Measurements from ENCODE around the gene IPMK. TPM values are rescaled to one million over a fixed set of nuclear protein-coding genes. Genes with fewer than 3 reads are reported as not detected.

Gene IPMK
- total RNA-seq, 1 experiment from 2014 or later: 5.5 TPM

- Histone ChIP-seq H3K27ac (ENCODE audit: low read depth, low read length) (no peak overlapping the region), H2AFZ (ENCODE audit: low read depth, low read length, poor library complexity, severe bottlenecking) (no peak overlapping the region)
- POLR2A ChIA-PET: no interaction called here
Observed at GRCh38 chr10:58266003-58266825, 1.5 kb downstream of the IPMK start.

More at GRCh38 chr10:58266003-58266825, 1.5 kb downstream of the IPMK start:
- CTCF ChIA-PET: no interaction called here
- TF ChIP-seq CBX3 (IDR thresholded peaks at IDR 0.05; ENCODE audit: low read depth) (no peak), POLR2A (IDR thresholded peaks at IDR 0.05; ENCODE audit: borderline replicate concordance, extremely low read depth, insufficient read depth, insufficient read length) (no peak), RAD21 (IDR thresholded peaks at IDR 0.05; ENCODE audit: low read depth) (no peak), YY1 (IDR thresholded peaks at IDR 0.05; ENCODE audit: extremely low read depth, insufficient replicate concordance, low read depth, low read length) (no peak), POLR2AphosphoS5 (IDR thresholded peaks at IDR 0.05; ENCODE audit: low read depth, low read length) (no peak), MAX (IDR thresholded peaks at IDR 0.05) (no peak), SP1 (IDR thresholded peaks at IDR 0.05; ENCODE audit: low read depth) (no peak), CTCF (IDR thresholded peaks at IDR 0.05 in 2 of 3, conservative IDR thresholded peaks at IDR 0.05 in 1 of 3; ENCODE audit: borderline replicate concordance in 1 of 3, insufficient read depth in 1 of 3, low read depth in 2 of 3, low read length in 2 of 3) (no peak), ELF1 (IDR thresholded peaks at IDR 0.05; ENCODE audit: borderline replicate concordance, low read depth) (no peak), FOSL1 (IDR thresholded peaks at IDR 0.05; ENCODE audit: low read depth) (no peak), ZNF274 (IDR thresholded peaks at IDR 0.05; ENCODE audit: low read depth, low read length) (no peak), ZBTB33 (IDR thresholded peaks at IDR 0.05; ENCODE audit: extremely low read depth, insufficient replicate concordance, low read length) (no peak), JUND (IDR thresholded peaks at IDR 0.05) (no peak), EZH2phosphoT487 (IDR thresholded peaks at IDR 0.05; ENCODE audit: borderline replicate concordance) (no peak), TCF7L2 (IDR thresholded peaks at IDR 0.05; ENCODE audit: borderline replicate concordance, extremely low read depth, insufficient read depth, insufficient read length) (no peak), REST (IDR thresholded peaks at IDR 0.05; ENCODE audit: low read depth) (no peak), ZFX (IDR thresholded peaks at IDR 0.05) (no peak), CEBPB (IDR thresholded peaks at IDR 0.05; ENCODE audit: low read depth) (no peak)
- Histone ChIP-seq H3K9me3 (ENCODE audit: control insufficient read depth in 1 of 2, insufficient read depth in 1 of 2, low read depth in 1 of 2, low read length in 2 of 2) (no peaks in the 10 kb centered on the region), H3K79me2 (ENCODE audit: insufficient read depth, low read length) (peaks cover 34% of the 10 kb centered on the region), H4K20me1 (ENCODE audit: insufficient read depth) (no peaks in the 10 kb centered on the region), H3K4me3 (replicated peaks in 1 of 2; ENCODE audit: low read depth in 1 of 2, low read length in 2 of 2) (peak overlapping the region; percentile 74 to 81), H3K4me2 (ENCODE audit: low read length) (peak overlapping the region; percentile 97), H3K9ac (ENCODE audit: low read length) (peak overlapping the region; percentile 73), H3K27me3 (ENCODE audit: insufficient read depth, low read length) (no peaks in the 10 kb centered on the region), H3K36me3 (ENCODE audit: control insufficient read depth in 1 of 2, insufficient read depth in 2 of 2, low read length in 2 of 2) (no peaks in the 10 kb centered on the region), H3K9me2 (ENCODE audit: insufficient read depth) (no peaks in the 10 kb centered on the region), H3K4me1 (ENCODE audit: control insufficient read depth in 1 of 2, insufficient read depth in 2 of 2, low read length in 2 of 2) (peaks cover 16 to 28% of the 10 kb centered on the region in 2 experiments)
- intact Hi-C loops (cut with micrococcal nuclease): no loop called here
- DNase-seq (ENCODE audit: low read depth, low spot score) (no peak), ATAC-seq (no peak)
- RAD21 ChIA-PET (ENCODE audit: low non-redundant PET in 1 of 2, low total read pairs in 2 of 2, uncharacterized antibody in 2 of 2, unreplicated experiment in 2 of 2): no interaction called here
- BruUV-seq (replicated peaks): no TSS peak

Data from HCT116 (cell line).